T-cell (primary cell): ENCODE measurements around the gene KRTAP3-2. TPM values are rescaled to one million over a fixed set of nuclear protein-coding genes. Genes with fewer than 3 reads are reported as not detected.
"Not testable (repeated sequence)": the region's sequence is repeated elsewhere in the genome, so short reads cannot be mapped to it uniquely, and the experiment has no call there.

Experiments used
- ATAC-seq, 4 experiments: fragments of 200-7000 bp in 3 of 4; fragments of 150-1000 bp in 1 of 4; cut with Tn5 transposase; replicated peaks in 1 of 4; 1 replicate in 3 of 4; 2 replicates in 1 of 4; pipeline ENCODE4 v1.10.0; 2021; ENCODE audit warnings: moderate library complexity in 3 of 4, mild to moderate bottlenecking in 2 of 4, moderate number of reproducible peaks in 1 of 4
- CTCF ChIA-PET, 2 donors: fragments of 300-600 bp; sonication (Branson Sonifier 250); formaldehyde crosslinking; loops; one replicate each; lab custom pipeline; 2022; ENCODE audit warnings: antibody characterized with exemption in 2 of 2; lab: Charles Lee
- POLR2A ChIA-PET, 2 donors: fragments of 300-600 bp; sonication (Branson Sonifier 250); formaldehyde crosslinking; loops; one replicate each; lab custom pipeline; 2022; ENCODE audit warnings: antibody characterized with exemption in 2 of 2; lab: Charles Lee
- DNase-seq, 35 experiments: peaks; one replicate each; pipeline versions ENCODE4 v3.0.0 to v3.0.0-alpha.2; 2013 to 2023
- H3K27ac ChIP-seq: one replicate; pipeline ENCODE4 v1.5.1; 2013; ENCODE audit warnings: low read length
- H3K27me3 ChIP-seq, 2 experiments: replicated peaks in 1 of 2; 1 replicate in 1 of 2; 2 replicates in 1 of 2; pipeline versions ENCODE4 v1.6.1 to v1.7.0; 2013; ENCODE audit warnings: low read length in 1 of 2, mixed read lengths in 1 of 2; ENCODE audit not compliant: control insufficient read depth in 2 of 2, insufficient read depth in 2 of 2; ENCODE audit errors: extremely low read depth in 1 of 2
- H3K36me3 ChIP-seq, 2 donors: 1 replicate in 1 of 2; 2 replicates in 1 of 2; pipeline versions ENCODE4 v1.6.1 to v1.7.0; 2013; ENCODE audit warnings: low read length in 1 of 2; ENCODE audit not compliant: control insufficient read depth in 2 of 2, insufficient read depth in 1 of 2; ENCODE audit errors: extremely low read depth in 1 of 2
- H3K4me1 ChIP-seq, 2 experiments: 1 replicate in 1 of 2; 2 replicates in 1 of 2; pipeline versions ENCODE4 v1.6.1 to v1.7.0; 2013; ENCODE audit warnings: low read length in 2 of 2, mixed read lengths in 1 of 2; ENCODE audit not compliant: insufficient read depth in 2 of 2, control insufficient read depth in 1 of 2; ENCODE audit errors: extremely low read depth in 1 of 2
- H3K4me3 ChIP-seq, 2 donors: 1 replicate in 1 of 2; 2 replicates in 1 of 2; pipeline versions ENCODE4 v1.5.1 to v1.7.0; 2013; ENCODE audit warnings: mild to moderate bottlenecking in 2 of 2, low read length in 1 of 2, moderate library complexity in 1 of 2; ENCODE audit not compliant: control insufficient read depth in 1 of 2; ENCODE audit errors: extremely low read depth in 1 of 2
- H3K9me3 ChIP-seq: 2 replicates; pipeline ENCODE4 v1.7.0; 2013
- H3K27ac Mint-ChIP-seq, 2 donors: one replicate each; pipeline ENCODE4 v1.8.0; 2020 to 2021; ENCODE audit warnings: mild to moderate bottlenecking in 2 of 2, mixed read lengths in 2 of 2
- H3K27me3 Mint-ChIP-seq, 2 donors: one replicate each; pipeline ENCODE4 v1.8.0; 2021 to 2022; ENCODE audit warnings: mixed read lengths in 2 of 2
- H3K36me3 Mint-ChIP-seq: one replicate; pipeline ENCODE4 v1.8.0; 2021; ENCODE audit warnings: mixed read lengths
- H3K4me1 Mint-ChIP-seq, 3 donors: one replicate each; pipeline ENCODE4 v1.8.0; 2020 to 2022; ENCODE audit warnings: mixed read lengths in 3 of 3, mild to moderate bottlenecking in 1 of 3
- H3K4me3 Mint-ChIP-seq, 3 donors: one replicate each; pipeline ENCODE4 v1.8.0; 2020 to 2022; ENCODE audit warnings: mild to moderate bottlenecking in 3 of 3, mixed read lengths in 3 of 3, moderate library complexity in 3 of 3
- H3K9me3 Mint-ChIP-seq, 3 donors: one replicate each; pipeline ENCODE4 v1.8.0; 2020 to 2022; ENCODE audit warnings: mixed read lengths in 3 of 3
- WGBS: methylation state at CpG from one replicate; pipeline ENCODE4 v1.1.5; 2013; ENCODE audit warnings: missing lambda C conversion rate; ENCODE audit not compliant: insufficient coverage; 5-methylcytosine and 5-hydroxymethylcytosine counted together
- total RNA-seq, 35 experiments: library from RNA in 6 of 35; stranded (reverse) in 6 of 35; fragments of 120-200 nt in 1 of 35; gene quantifications; one replicate each; pipeline versions ENCODE4 v1.2.1 to v1.2.4 and lab custom pipeline; 2013 to 2026

KRTAP3-2 gene
- not detected for total RNA-seq
- not detected for total RNA-seq (2013)
- total RNA-seq (lab: John Stamatoyannopoulos, UW): 0 to 0.09 (median 0) reads per million in 29 experiments

GRCh38 chr17:40999563-40999962, at the start of gene KRTAP3-2:
Gene KRTAP3-2, minus strand, starts transcription at chr17:40999906. Its CDS starts 53 bp downstream, at chr17:40999853.
- ATAC-seq, H3K36me3 ChIP-seq, H3K9me3 Mint-ChIP-seq, H3K27ac Mint-ChIP-seq, POLR2A ChIA-PET, H3K4me3 Mint-ChIP-seq, CTCF ChIA-PET, H3K4me1 Mint-ChIP-seq, H3K27ac ChIP-seq, DNase-seq, H3K36me3 Mint-ChIP-seq, H3K4me3 ChIP-seq, H3K4me1 ChIP-seq, H3K9me3 ChIP-seq: not testable (repeated sequence)
- peaks cover 4 to 16% of the 10 kb centered on the region in 2 experiments for H3K27me3 ChIP-seq
- H3K27me3 Mint-ChIP-seq: peaks cover 44 to 48% of the 10 kb centered on the region in 2 donors
- WGBS: 85% methylated on average over 2 of the region's 6 CpGs

GRCh38 chr17:41049110-41049509, 49.4 kb upstream of the KRTAP3-2 start:
- ChIA-PET POLR2A (no interaction called here), CTCF (no interaction called here)
- H3K27me3 ChIP-seq: peaks cover 2 to 8% of the 10 kb centered on the region in 2 experiments
- no peaks in the 10 kb centered on the region for H3K36me3 ChIP-seq
- Mint-ChIP-seq H3K4me3 (no peak overlapping the region), H3K36me3 (no peaks in the 10 kb centered on the region), H3K9me3 (no peaks in the 10 kb centered on the region), H3K27me3 (peaks cover 17 to 44% of the 10 kb centered on the region in 2 donors), H3K4me1 (peaks cover 0 to 1% (median 0%) of the 10 kb centered on the region in 3 donors), H3K27ac (no peak overlapping the region)
- DNase-seq: no peak
- no peaks in the 10 kb centered on the region for H3K9me3 ChIP-seq
- ATAC-seq: no peak
- H3K4me1 ChIP-seq: no peaks in the 10 kb centered on the region
- WGBS: 31% methylated on average over 2 of the region's 2 CpGs
- H3K27ac ChIP-seq: no peak overlapping the region
- H3K4me3 ChIP-seq: no peak overlapping the region

DNA sequence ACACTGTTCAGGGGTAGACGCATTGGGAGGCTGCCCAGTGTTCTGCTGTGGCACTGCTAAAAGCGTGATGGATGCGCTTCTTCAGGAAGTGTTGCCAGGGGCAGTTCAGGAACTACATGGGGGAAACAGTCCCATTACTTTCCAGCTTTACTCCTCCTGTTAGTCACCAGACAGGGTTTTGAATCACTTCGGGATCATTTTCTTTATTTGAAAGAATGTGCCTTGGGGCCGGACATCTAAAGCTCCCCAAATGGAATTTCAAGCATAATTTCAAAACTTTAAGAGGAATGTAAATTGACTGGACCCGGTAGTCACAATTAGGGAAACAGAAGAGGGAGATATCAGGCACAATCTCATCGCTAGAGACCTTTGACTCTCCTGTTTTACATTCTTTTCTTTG, 48.7 kb upstream of the KRTAP3-2 start:
- Histone ChIP-seq H3K27ac (no peak overlapping the region), H3K9me3 (no peaks in the 10 kb centered on the region), H3K4me1 (no peaks in the 10 kb centered on the region), H3K27me3 (peaks cover 2 to 8% of the 10 kb centered on the region in 2 experiments), H3K4me3 (no peak overlapping the region), H3K36me3 (no peaks in the 10 kb centered on the region)
- peaks cover 0 to 4% (median 2%) of the 10 kb centered on the region in 3 donors for H3K9me3 Mint-ChIP-seq
- ATAC-seq (no peak), DNase-seq (no peak)
- ChIA-PET CTCF (no interaction called here), POLR2A (no interaction called here)
- no peak overlapping the region for H3K27ac Mint-ChIP-seq
- H3K27me3 Mint-ChIP-seq: peaks cover 17 to 44% of the 10 kb centered on the region in 2 donors
- 89% methylated on average over 5 of the region's 7 CpGs for WGBS
- H3K36me3 Mint-ChIP-seq: no peaks in the 10 kb centered on the region
- H3K4me1 Mint-ChIP-seq: peaks cover 0 to 2% (median 0%) of the 10 kb centered on the region in 3 donors
- H3K4me3 Mint-ChIP-seq: no peak overlapping the region

- H3K9me3 Mint-ChIP-seq, H3K4me3 ChIP-seq, H3K4me3 Mint-ChIP-seq, DNase-seq, H3K27me3 ChIP-seq, POLR2A ChIA-PET, H3K36me3 Mint-ChIP-seq, H3K27ac ChIP-seq, ATAC-seq, H3K36me3 ChIP-seq, H3K27ac Mint-ChIP-seq, H3K9me3 ChIP-seq, H3K4me1 Mint-ChIP-seq, CTCF ChIA-PET, H3K4me1 ChIP-seq: not testable (repeated sequence)
- 73% methylated on average over 5 of the region's 33 CpGs for WGBS
- H3K27me3 Mint-ChIP-seq: peaks cover 23 to 45% of the 10 kb centered on the region in 2 donors
Observed at GRCh38 chr17:41046735-41047465, 47.2 kb upstream of the KRTAP3-2 start, which contains the start of gene KRTAP2-1. Gene KRTAP2-1, minus strand, starts transcription at chr17:41047316. Its CDS starts 49 bp downstream, at chr17:41047267.

GRCh38 chr17:41042953-41043352, 43.2 kb upstream of the KRTAP3-2 start:
- Histone ChIP-seq H3K9me3 (peaks cover 4% of the 10 kb centered on the region), H3K4me1 (no peaks in the 10 kb centered on the region), H3K4me3 (no peak overlapping the region), H3K36me3 (no peaks in the 10 kb centered on the region), H3K27ac (no peak overlapping the region), H3K27me3 (peaks cover 0 to 7% of the 10 kb centered on the region in 2 experiments)
- Mint-ChIP-seq H3K4me1 (peaks cover 0 to 2% (median 0%) of the 10 kb centered on the region in 3 donors), H3K27me3 (peaks cover 27 to 31% of the 10 kb centered on the region in 2 donors), H3K9me3 (peaks cover 0 to 10% (median 5%) of the 10 kb centered on the region in 3 donors), H3K36me3 (no peaks in the 10 kb centered on the region), H3K27ac (no peak overlapping the region), H3K4me3 (no peak overlapping the region)
- ATAC-seq (no peak), DNase-seq (no peak)
- CTCF ChIA-PET: no interaction called here
- POLR2A ChIA-PET: interaction anchor here in 1 of 2 donors (0.6 kb wide), 1 partner anchor 165 kb away, joined by 3 read pairs; no protein-coding TSS in a partner anchor
- WGBS: no CpG with 5 or more reads among the region's 1 CpG

DNA sequence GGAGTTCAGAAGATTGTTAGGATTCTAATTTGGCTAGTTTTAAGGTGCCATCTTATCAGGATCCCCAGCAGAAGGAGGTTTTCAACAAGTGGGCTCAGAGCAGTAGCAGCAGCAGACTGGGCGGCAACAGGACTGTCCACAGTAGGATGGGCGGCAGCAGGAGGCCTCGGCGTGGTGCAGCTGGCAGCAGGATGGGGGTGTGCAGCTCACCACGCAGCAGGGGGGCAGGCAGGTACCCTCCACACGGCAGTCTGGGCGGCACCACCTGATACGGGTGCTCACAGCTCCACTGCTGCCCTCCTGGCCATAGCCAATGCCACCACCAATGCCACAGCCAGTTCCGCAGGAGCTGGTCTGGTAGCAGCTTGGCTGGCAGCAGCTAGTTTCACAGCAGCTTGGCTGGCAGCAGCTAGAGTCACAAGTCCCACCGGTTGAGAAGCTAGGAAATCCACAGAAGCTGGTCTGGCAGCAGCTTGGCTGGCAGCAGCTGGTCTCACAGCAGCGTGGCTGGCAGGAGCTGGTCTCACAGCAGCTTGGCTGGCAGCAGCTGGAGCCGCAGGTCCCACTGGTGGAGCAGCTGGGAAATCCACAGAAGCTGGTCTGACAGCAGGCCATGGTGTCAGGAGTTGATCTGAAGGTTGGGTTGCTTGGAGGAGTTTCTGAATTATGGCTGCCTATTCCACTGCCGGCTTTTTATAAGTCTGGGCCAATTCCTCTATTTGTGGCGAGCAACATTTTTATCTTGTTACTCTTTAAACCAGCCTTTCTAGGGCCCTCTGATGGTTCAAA, 41.3 kb upstream of the KRTAP3-2 start, which contains the start of gene KRTAP1-1:
Gene KRTAP1-1 (minus strand): TSS at position 668 of the 789 bp plus-strand sequence. CDS start 53 bp downstream, at position 615.
- H3K36me3 ChIP-seq, H3K4me3 ChIP-seq, H3K27ac Mint-ChIP-seq, H3K9me3 ChIP-seq, H3K4me1 ChIP-seq, POLR2A ChIA-PET, H3K4me3 Mint-ChIP-seq, H3K36me3 Mint-ChIP-seq, H3K4me1 Mint-ChIP-seq, ATAC-seq, DNase-seq, H3K9me3 Mint-ChIP-seq, CTCF ChIA-PET, H3K27ac ChIP-seq, H3K27me3 ChIP-seq: not testable (repeated sequence)
- 89% methylated on average over 10 of the region's 14 CpGs for WGBS
- peaks cover 22 to 23% of the 10 kb centered on the region in 2 donors for H3K27me3 Mint-ChIP-seq
